GM19463 (cell line): Measurements from ENCODE around the gene SPATA7.

ENCODE experiments used
- ATAC-seq: cut with Tn5 transposase; IDR thresholded peaks from one replicate; pipeline ENCODE4 v1.9.1; 2021; ENCODE audit warnings: mild to moderate bottlenecking, moderate library complexity; ENCODE audit not compliant: unreplicated experiment

SPATA7 gene

GRCh38 chr14:88417594-88417993, 32.1 kb downstream of the SPATA7 start:
- no peak for ATAC-seq

DNA sequence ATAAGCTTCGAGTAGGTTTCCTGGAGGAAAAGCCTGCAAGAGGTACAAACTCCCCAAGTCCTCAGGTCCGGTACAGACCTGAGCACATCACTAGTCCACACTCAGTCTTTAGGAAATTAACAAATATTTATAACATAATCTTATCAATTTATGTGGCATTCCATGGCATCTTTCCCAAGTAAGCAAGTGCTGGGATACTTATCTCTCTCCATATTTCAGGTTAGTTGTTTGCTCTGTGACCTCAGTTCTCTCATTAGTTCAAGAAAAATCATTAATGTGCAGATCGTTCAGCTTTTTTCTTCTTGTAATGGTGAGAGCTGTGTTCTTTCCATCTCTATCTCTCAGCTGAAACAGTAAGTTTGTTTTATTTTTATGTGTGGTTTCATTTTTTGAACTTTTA, 34.7 kb downstream of the SPATA7 start:
- ATAC-seq: no peak

DNA sequence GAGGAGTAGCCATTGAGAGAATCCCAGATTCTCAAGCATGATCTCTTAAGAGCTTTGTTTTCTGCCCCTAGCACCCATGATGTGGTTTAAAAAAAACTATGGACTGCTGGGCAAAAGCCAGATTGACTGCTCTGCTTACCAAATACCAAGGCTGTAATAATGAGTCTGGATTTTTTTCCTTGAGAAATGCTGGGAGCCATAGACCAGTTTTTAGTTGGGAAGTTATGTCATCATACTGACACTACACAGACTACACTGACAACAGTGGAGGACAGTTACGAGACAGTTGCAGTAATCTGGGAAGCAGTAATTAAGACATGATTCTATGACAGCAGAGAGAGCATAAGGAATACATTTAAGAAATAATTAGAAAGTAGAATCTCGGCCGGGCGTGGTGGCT, 35.8 kb downstream of the SPATA7 start:
- no peak for ATAC-seq

- ATAC-seq: no peak
Measured at GRCh38 chr14:88422047-88422446, 36.6 kb downstream of the SPATA7 start.

DNA sequence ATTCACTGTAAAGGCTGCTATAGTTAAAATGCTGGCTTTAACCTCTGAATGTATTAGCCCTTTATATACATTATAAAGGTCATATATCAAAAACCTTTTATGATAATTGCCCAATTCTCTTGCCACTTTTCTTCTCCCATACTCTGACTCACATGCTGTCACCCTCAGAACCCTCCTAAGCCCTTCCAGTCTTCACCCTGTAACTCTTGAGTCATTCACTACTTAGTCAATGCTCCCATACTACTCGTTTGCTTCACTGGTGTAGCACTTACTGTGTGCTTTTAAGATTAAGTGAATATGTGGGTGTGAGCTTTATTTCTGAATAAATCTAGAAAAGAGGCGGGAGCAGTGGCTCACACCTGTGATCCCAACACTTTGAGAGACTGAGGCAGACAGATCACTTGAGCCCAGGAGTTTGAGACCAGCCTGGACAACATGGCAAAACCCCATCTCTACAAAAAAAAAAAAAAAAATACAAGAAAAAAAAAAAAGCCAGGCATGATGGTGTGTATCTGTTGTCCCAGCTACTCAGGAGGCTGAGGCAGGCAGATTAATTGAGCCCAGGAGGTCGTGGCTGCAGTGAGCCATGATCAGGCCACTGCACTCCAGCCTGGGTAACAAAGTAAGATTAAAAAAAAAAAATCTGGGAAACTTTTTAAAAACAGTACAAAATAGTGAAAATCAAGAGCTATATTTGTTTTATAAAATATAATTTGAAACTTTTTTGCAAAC, 37.6 kb downstream of the SPATA7 start:
- ATAC-seq: no peak

- ATAC-seq: no peak
Measured at GRCh38 chr14:88424573-88424972, 39.1 kb downstream of the SPATA7 start.

- ATAC-seq: no peak
Measured at GRCh38 chr14:88426271-88426670, 40.8 kb downstream of the SPATA7 start.

DNA sequence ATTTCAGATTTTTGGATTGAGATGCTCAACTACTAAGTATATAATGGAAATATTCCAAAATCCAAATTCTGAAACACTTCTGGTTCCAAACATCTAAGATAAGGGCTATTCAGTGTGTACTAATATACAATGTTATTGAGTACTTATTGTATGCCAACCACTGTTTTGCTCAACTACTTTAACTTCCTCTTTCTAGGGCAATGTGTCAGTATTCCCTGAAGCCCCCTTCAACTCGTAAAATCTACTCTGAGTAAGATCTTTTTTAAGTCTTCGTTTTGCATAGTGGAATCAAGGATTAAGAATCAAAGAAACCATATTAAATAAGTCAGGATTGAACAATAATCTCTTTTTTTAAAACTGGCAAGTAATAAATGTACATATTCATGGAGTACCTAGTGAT, 45.5 kb downstream of the SPATA7 start:
- ATAC-seq: no peak

GRCh38 chr14:88437658-88438057, 52.2 kb downstream of the SPATA7 start:
- no peak for ATAC-seq

DNA sequence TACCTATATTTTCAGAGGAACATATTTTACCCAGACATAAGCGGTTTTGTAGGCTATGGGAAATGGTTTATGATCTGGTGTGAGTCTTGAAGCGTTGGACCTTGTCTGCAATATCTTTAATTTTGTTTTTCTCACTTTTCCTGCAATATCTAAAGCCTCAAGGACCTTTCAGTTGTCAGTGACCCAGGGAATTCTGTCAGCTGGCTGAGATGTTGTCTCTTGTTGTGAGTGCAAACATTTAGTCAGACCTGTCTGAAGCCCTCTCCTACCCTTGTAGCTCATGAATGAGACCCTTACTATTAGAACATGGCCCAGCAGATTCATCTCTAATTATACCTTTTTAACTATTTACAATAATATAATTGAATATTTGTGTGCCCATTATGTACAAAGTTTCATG, 53.6 kb downstream of the SPATA7 start:
- ATAC-seq: no peak

DNA sequence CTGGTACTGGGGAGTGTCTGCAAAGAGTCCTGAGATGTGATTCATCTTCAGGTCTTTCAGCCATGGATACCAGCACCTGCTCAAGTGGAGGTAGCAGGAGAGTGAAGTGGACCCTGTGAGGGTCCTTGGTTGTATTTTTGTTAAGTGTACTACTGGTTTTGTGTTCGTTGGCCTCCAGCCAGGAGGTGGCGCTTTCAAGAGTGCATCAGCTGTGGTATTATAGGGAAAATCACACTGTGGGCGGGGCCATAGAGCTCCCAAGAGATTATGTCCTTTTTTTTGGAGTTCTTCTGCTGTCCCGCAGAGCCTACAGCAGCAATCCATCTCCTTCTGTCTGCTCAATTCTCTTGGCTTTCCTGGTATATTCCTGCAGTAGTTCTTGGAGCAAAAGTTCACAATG, 66.8 kb downstream of the SPATA7 start:
- no peak for ATAC-seq

DNA sequence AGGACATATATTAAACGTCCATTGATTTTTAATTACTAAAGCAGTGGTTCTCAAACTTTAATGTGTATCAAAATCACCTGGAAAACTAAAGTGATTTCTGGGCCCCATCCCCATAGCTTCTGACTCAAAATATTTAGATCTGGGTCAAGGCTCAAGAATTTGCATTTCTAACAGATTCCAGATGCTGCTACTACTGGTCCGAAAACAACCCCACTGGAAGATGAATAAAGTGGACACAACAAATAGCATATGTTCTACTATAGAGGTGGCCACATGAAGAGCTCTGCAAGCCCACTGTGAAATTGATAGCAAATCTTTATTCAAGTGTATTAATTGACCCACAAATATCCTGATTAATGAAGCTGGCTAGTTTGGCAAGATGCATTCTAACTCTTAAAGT, 69.4 kb downstream of the SPATA7 start:
- no peak for ATAC-seq

DNA sequence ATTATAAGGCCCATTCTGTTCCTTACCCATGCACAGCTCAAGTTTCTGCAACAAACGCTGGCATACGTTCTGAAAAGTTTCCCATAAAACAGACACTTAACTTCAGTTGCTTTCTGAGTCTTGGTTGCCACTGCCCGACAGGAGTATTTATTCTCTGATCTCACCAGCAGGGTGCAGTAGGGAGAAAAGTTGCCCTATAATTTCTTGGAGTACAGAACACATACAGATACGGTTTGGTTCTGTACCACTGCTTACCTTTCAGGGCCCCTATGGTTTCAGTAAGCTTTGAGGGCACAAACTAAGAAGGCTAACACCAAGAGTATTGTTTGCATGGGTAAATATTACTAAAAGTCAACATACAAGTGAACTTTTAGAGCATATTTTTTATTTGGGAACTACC, 77.9 kb downstream of the SPATA7 start:
- ATAC-seq: no peak

DNA sequence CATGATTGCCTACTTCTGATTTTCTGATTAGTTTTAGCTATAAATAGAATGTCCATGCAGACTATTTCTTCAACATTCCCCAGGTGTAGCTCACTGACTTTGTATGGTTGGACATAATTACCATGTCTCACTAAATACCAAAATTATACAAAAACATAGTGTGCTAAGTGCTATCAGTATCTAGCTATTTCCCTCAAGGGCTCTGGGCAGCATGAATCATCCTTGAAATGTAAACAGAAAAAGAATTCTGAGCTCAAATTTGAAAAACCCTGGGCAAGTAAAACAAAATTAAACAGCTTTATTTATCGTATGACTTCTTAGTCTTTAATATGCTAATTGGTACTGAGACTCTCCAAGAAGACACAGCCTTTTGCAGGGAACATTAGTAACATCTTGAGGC, 82.9 kb downstream of the SPATA7 start:
- ATAC-seq: no peak

GRCh38 chr14:88470542-88471440, 85.3 kb downstream of the SPATA7 start:
- no peak for ATAC-seq

DNA sequence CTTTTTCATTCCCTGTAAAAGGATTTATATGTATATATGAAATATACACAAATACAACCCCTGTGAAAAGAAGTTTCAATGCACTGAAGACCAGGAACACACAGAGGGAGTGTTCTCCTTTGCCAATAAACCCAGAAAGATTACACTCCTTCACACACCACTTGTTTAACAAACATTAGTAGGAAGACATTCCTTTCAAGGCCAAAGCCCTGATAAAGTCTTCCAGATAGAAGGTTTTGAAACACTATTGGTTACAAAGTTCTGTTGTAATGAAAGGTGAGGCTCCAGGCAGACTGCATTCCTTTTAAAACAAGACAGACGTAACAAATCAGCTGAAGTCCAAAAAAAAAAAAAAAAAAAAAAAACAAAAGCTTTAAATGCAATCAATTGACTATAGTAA, 88.3 kb downstream of the SPATA7 start:
- no peak for ATAC-seq

GRCh38 chr14:88476214-88476774, 90.8 kb downstream of the SPATA7 start:
- no peak for ATAC-seq

GRCh38 chr14:88476825-88477224, 91.4 kb downstream of the SPATA7 start:
- ATAC-seq: no peak

DNA sequence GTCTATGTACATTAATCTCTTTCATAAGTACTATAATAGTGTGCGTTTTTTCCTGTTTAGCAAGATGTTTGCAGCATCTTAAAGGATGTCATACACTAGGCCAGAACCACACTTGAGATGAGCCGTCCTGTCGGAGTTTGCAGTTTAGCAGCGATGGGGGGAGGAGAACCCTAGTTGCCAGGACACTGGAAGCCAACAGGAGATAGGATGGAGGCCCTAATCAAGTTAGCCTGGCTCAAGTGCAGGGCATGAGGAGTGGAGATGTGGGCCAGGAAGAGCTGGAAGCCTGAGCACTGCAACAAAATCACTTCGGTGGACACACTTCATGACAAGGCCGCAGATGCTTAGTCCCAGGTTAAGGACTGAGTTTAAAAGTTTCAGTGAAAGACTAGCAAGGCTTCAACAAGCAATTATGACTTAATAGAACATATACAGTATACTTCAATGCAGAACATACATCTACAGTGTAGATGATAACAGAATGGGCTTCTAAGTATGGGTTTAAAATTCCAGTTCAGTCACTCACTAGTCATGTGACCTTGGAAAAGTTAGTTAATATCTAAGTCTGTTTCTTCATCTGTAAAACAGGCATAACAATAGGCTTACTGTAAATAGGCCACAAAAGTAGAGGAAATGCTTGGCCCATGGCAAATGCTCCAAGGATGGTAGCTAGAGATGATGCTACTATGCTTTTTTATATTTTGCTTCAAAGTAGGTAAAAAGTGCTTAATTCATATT, 92.2 kb downstream of the SPATA7 start:
- no peak for ATAC-seq

DNA sequence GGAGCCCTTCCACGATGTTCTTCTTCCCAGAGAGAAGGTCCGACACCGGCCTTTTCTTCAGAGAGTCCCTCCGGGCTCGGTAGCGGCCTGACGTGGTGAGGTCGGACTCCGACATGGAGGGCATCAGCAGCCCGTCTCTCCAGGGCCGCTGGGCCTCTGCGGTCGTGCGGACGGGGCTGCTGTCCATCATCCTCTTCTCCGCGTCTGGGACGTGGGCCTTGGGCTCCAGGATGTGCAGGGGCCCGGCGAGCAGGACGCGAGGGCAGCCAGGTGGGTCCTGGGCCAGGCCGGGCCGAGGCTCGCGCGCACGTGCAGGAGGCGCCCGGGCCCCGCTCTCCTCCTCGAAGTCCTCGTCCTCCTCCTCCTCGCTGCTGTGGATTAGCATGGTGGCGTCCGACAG, 93.5 kb downstream of the SPATA7 start:
- no peak for ATAC-seq

DNA sequence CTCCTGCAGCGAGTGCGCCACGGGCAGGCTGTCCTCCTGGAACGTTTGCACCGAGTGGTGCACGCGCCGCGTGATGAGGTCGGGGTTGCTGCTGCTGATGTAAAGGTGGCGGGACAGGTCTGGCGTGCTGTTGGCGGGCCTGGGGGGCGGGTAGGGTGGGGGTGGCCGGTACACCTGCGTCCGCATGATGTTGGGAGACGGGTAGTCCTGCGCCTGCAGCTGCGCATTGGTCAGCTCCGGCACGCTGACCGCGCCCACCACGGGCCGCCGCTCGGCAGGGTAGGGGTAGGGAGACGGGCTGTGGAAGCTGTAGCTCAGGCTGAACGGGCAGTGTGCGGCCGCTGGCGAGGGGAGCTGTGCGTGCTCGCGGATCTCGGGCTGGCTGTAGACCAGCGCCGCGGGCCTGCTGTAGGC, 94.1 kb downstream of the SPATA7 start:
- no peak for ATAC-seq
